GM21737 (cell line): Measurements from ENCODE around the gene SUN2.

Experiments used
- ATAC-seq: cut with Tn5 transposase; IDR thresholded peaks from one replicate; pipeline ENCODE4 v1.9.1; 2021; ENCODE audit warnings: mild to moderate bottlenecking, moderate library complexity; ENCODE audit not compliant: unreplicated experiment

Gene SUN2

DNA sequence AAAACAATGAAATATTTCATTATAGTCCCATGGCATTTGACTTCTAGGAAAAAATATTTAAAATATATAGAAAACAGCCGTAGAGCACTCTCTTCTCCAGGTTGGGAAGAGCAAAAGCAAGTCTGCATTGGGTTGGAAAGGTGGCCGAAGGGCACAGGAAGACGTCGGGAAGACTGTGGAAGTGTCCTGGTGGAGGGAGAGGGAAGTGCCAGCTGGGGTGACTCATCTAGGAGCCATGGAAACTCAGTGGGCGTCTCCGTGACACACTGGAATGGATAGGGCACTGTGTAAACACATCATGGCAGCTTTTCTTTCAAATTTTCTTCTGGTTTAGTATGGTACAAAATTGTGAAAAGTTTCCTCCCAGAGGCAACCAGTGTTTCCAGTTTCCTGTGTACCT lies 37.4 kb downstream of the SUN2 start:
- no peak for ATAC-seq

GRCh38 chr22:38717244-38717643 lies 38.6 kb downstream of the SUN2 start:
- ATAC-seq, result no peak

GRCh38 chr22:38716826-38717225 lies 39.0 kb downstream of the SUN2 start:
- no peak for ATAC-seq

GRCh38 chr22:38716271-38716670 lies 39.5 kb downstream of the SUN2 start:
- no peak for ATAC-seq

DNA sequence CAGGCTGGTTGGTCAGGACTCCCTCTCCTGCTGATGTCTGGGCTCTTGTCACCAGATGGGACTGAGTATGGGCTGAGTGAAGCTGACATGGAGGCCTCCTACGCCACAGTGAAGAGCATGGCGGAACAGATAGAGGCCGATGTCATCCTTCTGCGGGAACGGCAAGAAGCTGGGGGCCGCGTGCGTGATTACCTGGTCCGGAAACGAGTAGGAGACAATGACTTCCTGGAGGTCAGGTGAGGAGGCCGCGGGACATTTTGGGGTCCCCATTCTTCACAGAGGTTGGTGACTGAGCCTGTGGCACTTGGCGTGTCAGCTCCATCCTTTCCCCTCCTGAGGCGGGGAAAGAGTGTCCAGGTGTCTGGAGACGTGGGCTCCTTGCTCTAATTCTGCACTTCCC lies 39.9 kb downstream of the SUN2 start:
- ATAC-seq, result no peak

DNA sequence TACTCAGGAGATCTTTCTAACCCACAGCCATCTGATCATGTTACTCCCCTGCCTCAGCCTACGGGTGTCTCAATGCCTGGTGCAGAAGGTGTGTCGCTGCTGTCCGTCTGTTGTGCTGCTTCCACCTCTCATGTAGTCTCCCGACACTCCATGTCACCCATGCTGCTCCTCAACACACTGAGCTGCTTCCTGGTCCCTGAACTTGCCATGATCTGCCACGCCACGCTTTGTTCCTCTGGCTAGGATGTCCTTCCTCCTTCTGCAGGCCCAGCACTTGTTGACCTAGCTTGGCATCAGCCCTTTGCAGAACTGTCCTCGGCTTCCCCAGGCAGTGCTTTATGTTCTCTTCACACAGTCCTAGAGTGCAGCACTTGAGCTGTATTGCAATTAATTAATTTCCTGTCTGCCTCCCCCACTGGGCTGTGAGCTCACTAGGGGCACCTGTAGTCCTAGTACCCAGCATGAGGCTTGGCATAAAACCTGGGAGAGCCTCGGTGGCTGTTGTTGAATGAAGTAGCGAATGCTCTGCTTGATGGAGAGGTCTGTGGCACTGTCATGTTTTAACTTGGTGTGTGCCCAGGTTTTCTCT lies 40.5 kb downstream of the SUN2 start:
- ATAC-seq, result no peak

DNA sequence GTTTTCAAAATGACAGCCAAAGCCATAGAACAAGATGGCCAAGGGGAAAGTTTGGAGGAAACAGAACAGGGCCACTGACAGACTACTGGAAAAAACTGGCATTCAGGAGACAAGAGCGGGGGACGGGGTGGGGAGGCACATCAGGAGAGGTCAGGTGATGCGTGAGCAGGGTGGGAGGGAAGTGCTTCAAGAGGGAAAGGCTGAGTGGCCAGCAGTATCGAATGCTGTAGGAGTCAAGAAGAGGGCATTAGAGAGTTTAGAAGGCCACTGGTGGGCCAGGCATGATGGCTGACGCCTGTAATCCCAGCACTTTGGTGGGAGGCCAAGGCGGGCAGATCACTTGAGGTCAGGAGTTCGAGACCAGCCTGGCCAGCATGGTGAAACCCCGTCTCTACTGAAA lies 41.9 kb downstream of the SUN2 start:
- ATAC-seq, result no peak

DNA sequence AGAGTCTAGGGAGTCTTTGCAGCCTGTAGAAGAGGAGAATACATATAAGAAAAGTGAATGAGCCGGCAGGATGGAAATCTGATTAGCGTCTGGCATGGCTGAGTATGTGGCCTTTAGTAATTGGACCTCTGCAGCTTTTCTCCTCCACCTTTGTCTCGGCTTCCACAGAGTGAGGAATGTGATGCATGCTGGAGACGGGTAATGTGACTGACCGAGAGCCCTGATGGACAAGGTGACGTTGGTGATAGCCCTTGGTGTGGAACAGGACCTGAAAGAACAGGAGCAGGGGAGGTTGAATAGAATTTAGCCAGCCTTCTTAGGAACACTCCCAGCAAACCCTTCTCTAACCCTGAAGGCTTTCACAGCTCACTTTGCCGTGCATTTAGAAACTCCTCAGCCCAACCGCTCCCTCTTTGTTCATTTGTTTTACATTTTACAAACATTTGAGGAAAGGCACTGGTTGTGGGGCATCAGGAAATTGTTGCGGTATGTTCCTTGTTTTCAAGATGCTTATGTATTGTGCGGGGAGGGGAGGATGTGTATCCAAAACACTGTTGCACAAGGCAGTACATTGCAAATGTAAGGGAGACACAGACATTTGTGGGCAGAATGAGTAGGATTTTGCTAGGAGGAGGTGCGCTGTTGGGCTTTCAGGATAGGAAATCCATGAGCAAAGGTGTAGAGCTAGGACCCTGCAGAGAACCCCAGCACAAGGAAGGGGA lies 43.2 kb downstream of the SUN2 start:
- no peak for ATAC-seq

GRCh38 chr22:38710866-38711265 lies 44.9 kb downstream of the SUN2 start:
- no peak for ATAC-seq

DNA sequence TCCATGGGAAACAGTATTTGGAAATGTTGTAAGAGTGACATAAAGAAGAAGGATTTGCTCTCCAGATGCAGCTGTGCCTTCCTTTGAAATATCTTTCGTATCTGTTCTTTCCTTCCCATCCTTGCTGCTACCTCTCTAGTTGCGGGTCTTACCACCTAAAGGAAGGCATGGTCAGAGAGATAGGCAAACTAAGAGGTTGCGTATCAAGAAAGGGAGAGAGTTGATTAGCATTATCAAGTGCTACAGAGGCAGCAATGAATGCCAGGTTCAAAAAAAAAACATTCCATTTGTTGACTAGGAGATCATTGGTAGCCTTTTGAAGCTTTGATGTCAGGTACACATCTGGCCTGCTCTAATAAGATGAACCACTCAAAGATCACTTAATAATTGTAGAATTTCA lies 45.4 kb downstream of the SUN2 start:
- ATAC-seq, result no peak

GRCh38 chr22:38709306-38709705 lies 46.5 kb downstream of the SUN2 start:
- ATAC-seq, result no peak

DNA sequence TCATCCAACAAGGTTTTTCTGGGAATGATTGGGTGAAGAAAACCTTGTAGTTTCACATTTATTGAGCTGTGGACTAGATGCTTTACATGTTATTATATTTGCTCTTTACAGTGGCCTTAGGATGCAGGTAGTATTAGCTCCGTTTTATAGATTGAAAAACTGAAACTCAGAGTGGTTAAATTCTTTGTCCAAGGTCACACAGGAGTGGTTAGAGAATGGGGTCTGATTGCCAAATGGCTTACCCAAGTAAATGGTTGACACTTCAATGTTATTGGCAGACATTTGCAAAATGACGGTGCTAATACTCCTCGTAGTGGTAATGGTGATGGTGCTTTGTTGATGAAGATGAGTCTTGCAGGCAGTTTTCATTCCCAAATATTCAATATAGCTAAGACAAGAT lies 47.8 kb downstream of the SUN2 start:
- ATAC-seq, result no peak

DNA sequence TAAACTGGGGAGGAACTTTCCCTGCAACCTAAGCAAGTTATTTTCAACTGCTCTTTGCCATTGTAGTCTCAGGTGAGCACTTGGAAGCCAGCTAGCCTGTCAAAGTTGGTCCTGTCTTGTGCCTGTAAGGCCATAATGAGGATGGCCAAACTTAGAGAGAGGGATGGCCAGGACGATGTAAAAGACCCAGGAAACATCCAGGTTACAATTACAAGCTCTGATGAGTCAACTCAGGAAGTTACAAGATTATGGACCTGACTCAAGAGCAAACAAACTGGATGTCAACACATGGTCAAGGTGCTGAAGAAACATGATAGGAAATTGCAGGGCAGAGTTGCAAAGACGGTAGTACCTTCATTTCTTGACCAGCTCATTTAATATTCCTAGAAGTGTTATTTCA lies 48.5 kb downstream of the SUN2 start:
- ATAC-seq, result no peak

DNA sequence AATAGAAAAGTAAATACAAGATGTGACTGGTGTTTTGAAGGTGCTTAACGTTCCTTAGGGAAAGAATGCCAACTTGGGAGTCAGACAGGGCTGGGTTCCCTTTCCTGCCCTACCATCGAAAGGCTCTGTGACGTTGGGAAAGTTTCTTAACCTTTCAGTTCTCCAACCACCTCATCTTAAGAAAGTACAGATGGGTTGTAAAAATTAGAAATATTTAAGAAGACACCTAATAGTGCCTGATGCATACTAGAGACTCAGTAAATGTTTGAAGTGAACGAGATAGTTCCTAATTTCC lies 49.0 kb downstream of the SUN2 start:
- ATAC-seq, result no peak

- no peak for ATAC-seq
These were observed 49.5 kb downstream of the SUN2 start for GRCh38 chr22:38706101-38706900.

- ATAC-seq, result peak; percentile 66
These were observed 50.3 kb downstream of the SUN2 start, which contains the start of gene GTPBP1 for GRCh38 chr22:38705235-38706100. Gene GTPBP1, plus strand, starts transcription at chr22:38705944. Its CDS starts 12 bp downstream, at chr22:38705956.

GRCh38 chr22:38704654-38705234 lies 51.1 kb downstream of the SUN2 start:
- no peak for ATAC-seq

- peak; percentile 39 for ATAC-seq
These were observed 54.8 kb downstream of the SUN2 start, which contains the start of gene JOSD1 for GRCh38 chr22:38700789-38701628. Gene JOSD1, minus strand, starts transcription at chr22:38700943. Its CDS starts 956 bp downstream, at chr22:38699987.

GRCh38 chr22:38700270-38700788 lies 55.5 kb downstream of the SUN2 start:
- peak; percentile 20 for ATAC-seq

DNA sequence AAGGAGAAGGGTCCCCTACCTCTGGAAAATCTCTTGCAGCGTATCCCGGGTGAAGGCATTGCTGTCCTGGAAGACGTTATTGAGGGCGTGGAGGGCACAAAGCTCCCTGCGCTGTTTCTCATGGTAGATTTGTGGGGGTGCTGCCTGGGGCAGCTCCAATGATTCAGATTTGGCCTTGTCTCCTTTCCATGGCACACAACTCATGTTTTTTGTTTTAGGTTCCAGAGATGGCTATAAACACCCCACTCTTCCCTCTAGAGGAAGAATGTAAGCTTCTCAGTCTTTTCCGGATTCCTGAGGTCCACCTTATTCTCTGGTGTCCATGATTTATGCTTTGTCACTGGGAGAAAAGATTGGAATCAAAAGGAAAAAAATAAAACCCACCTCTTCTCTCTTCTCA lies 56.0 kb downstream of the SUN2 start:
- no peak for ATAC-seq
